Measurements from ENCODE around the gene PRSS36. TPM values are rescaled to one million over a fixed set of nuclear protein-coding genes. Genes with fewer than 3 reads are reported as not detected.

PRSS36 gene
- total RNA-seq, 1 experiment from 2014 or later = 0.23 TPM

- Histone ChIP-seq H3K4me3 (ENCODE audit: low read depth in 2 of 2, low read length in 2 of 2) (peak overlapping the region; percentile 92 to 97), H3K36me3 (ENCODE audit: control insufficient read depth, insufficient read depth, low read length) (no peaks in the 10 kb centered on the region; the same call in 1 of the 2 replicates), H3K27ac (ENCODE audit: low read length) (peak overlapping the region; percentile 87), H3K4me1 (ENCODE audit: control insufficient read depth, insufficient read depth, low read length) (peaks cover 7% of the 10 kb centered on the region; the same call in 1 of the 2 replicates), H3K27me3 (ENCODE audit: control insufficient read depth, insufficient read depth, low read length) (no peaks in the 10 kb centered on the region), H3K9me3 (ENCODE audit: control insufficient read depth, insufficient read depth, low read depth, low read length) (no peaks in the 10 kb centered on the region)
- DNase-seq (ENCODE audit: low read depth, low spot score) (no peak), ATAC-seq (no peak)
- intact Hi-C loops (cut with micrococcal nuclease; ENCODE audit: unreplicated experiment) (loop anchor here (10.0 kb wide), 1 partner anchor 58 kb away; the partner anchor contains the start of gene STX4), in situ Hi-C loops (cut with HindIII; ENCODE audit: low pct_unique_long_range_greater_than_20kb, low sequenced_read_pairs) (no loop called here)
- BruUV-seq (replicated peaks) = no TSS peak
- ChIA-PET CTCF (interaction anchor here (0.7 kb wide), 1 partner anchor 11 kb away, joined by 5 read pairs; no protein-coding TSS in a partner anchor), POLR2A (interaction anchor here (0.5 to 0.6 kb wide), 3 partner anchors 9 to 123 kb away, joined by 3 read pairs; no protein-coding TSS in a partner anchor)
- TF ChIP-seq TCF7L2 (IDR thresholded peaks at IDR 0.05; ENCODE audit: low read depth, low read length) = no peak
- TF ChIP-seq REST (IDR thresholded peaks at IDR 0.05; ENCODE audit: insufficient read depth in 1 of 2, low read depth in 2 of 2, low read length in 1 of 2) = no peak
- no peak for TF ChIP-seq SIN3A (IDR thresholded peaks at IDR 0.05; ENCODE audit: borderline replicate concordance, insufficient read depth, low read depth, low read length)
- no peak for TF ChIP-seq POLR2AphosphoS5 (IDR thresholded peaks at IDR 0.05; ENCODE audit: low read depth, low read length)
- TF ChIP-seq CTCF (IDR thresholded peaks at IDR 0.05) = no peak
Observed at GRCh38 chr16:31093132-31093703, 56.6 kb downstream of the PRSS36 start.

- POLR2A ChIA-PET = interaction anchor here (0.6 to 0.9 kb wide), 2 partner anchors 25 to 44 kb away, joined by 3 to 6 read pairs; partner anchors contain the start of gene KAT8
- H3K36me3 ChIP-seq (ENCODE audit: control insufficient read depth, insufficient read depth, low read length) = no peaks in the 10 kb centered on the region; the same call in 1 of the 2 replicates
- no peak overlapping the region for H3K27ac ChIP-seq (ENCODE audit: low read length)
- DNase-seq (ENCODE audit: low read depth, low spot score) = no peak
- peaks cover 7% of the 10 kb centered on the region; the same call in 1 of the 2 replicates for H3K4me1 ChIP-seq (ENCODE audit: control insufficient read depth, insufficient read depth, low read length)
- CTCF ChIA-PET = interaction anchor here (0.6 kb wide), 2 partner anchors 25 to 338 kb away, joined by 3 to 4 read pairs; no protein-coding TSS in a partner anchor
- in situ Hi-C loops (cut with HindIII; ENCODE audit: low pct_unique_long_range_greater_than_20kb, low sequenced_read_pairs) (no loop called here), intact Hi-C loops (cut with micrococcal nuclease; ENCODE audit: unreplicated experiment) (loop anchor here (10.0 kb wide), 1 partner anchor 58 kb away; the partner anchor contains the start of gene STX4)
- TF ChIP-seq POLR2AphosphoS5 (IDR thresholded peaks at IDR 0.05; ENCODE audit: low read depth, low read length) (no peak), SIN3A (IDR thresholded peaks at IDR 0.05; ENCODE audit: borderline replicate concordance, insufficient read depth, low read depth, low read length) (no peak), CTCF (IDR thresholded peaks at IDR 0.05) (no peak), TCF7L2 (IDR thresholded peaks at IDR 0.05; ENCODE audit: low read depth, low read length) (no peak), REST (IDR thresholded peaks at IDR 0.05; ENCODE audit: insufficient read depth in 1 of 2, low read depth in 2 of 2, low read length in 1 of 2) (no peak)
- ATAC-seq = no peak
- H3K4me3 ChIP-seq (ENCODE audit: low read depth in 2 of 2, low read length in 2 of 2) = no peak overlapping the region
- no TSS peak for BruUV-seq (replicated peaks)
- no peaks in the 10 kb centered on the region for H3K27me3 ChIP-seq (ENCODE audit: control insufficient read depth, insufficient read depth, low read length)
- H3K9me3 ChIP-seq (ENCODE audit: control insufficient read depth, insufficient read depth, low read depth, low read length) = no peaks in the 10 kb centered on the region
Observed at GRCh38 chr16:31092330-31092729, 57.5 kb downstream of the PRSS36 start.
